IPS-NIHi7 (cell line): ENCODE measurements around the gene NFASC.

Source experiments
- DNase-seq: peaks from one replicate; pipeline ENCODE4 v3.0.0; 2012; ENCODE audit warnings: mixed read lengths; ENCODE audit errors: extremely low spot score

Gene NFASC

GRCh38 chr1:204927673-204928641 is 57.3 kb downstream of the NFASC start:
- peak; percentile 69 for DNase-seq

- DNase-seq = no peak
These were observed 58.2 kb downstream of the NFASC start for GRCh38 chr1:204928671-204929486.

GRCh38 chr1:204929487-204930154 is 59.0 kb downstream of the NFASC start:
- DNase-seq = no peak

- DNase-seq = no peak
These were observed 59.5 kb downstream of the NFASC start for GRCh38 chr1:204930155-204930523.

- DNase-seq = no peak
These were observed 60.7 kb downstream of the NFASC start for GRCh38 chr1:204931313-204931712.

GRCh38 chr1:204931768-204932572 is 61.3 kb downstream of the NFASC start:
- no peak for DNase-seq

GRCh38 chr1:204932573-204932909 is 61.9 kb downstream of the NFASC start:
- DNase-seq = no peak

- DNase-seq = no peak
These were observed 64.5 kb downstream of the NFASC start for GRCh38 chr1:204935155-204935554.

GRCh38 chr1:204936765-204937164 is 66.1 kb downstream of the NFASC start:
- no peak for DNase-seq

GRCh38 chr1:204937901-204938300 is 67.2 kb downstream of the NFASC start:
- no peak for DNase-seq

- no peak for DNase-seq
These were observed 69.9 kb downstream of the NFASC start for GRCh38 chr1:204940591-204940990.

GRCh38 chr1:204941421-204942338 is 71.0 kb downstream of the NFASC start:
- peak; percentile 82 for DNase-seq

- no peak for DNase-seq
These were observed 72.8 kb downstream of the NFASC start for GRCh38 chr1:204943495-204943894.

GRCh38 chr1:204944662-204945061 is 74.0 kb downstream of the NFASC start:
- DNase-seq = no peak

GRCh38 chr1:204945565-204945977 is 74.9 kb downstream of the NFASC start:
- no peak for DNase-seq

- DNase-seq = no peak
These were observed 76.0 kb downstream of the NFASC start for GRCh38 chr1:204946640-204947039.

GRCh38 chr1:204947338-204947737 is 76.7 kb downstream of the NFASC start:
- DNase-seq = no peak

- DNase-seq = no peak
These were observed 77.1 kb downstream of the NFASC start for GRCh38 chr1:204947747-204948146.

- DNase-seq = peak; percentile 62
These were observed 79.8 kb downstream of the NFASC start for GRCh38 chr1:204950353-204951001.
